Left lung (tissue), 10 donors: ENCODE measurements around the gene CARD14. TPM values are rescaled to one million over a fixed set of nuclear protein-coding genes. Genes with fewer than 3 reads are reported as not detected.

Experiments
- ATAC-seq: fragments of 200-7000 bp; cut with Tn5 transposase; one replicate; pipeline ENCODE4 v1.9.1; 2020; ENCODE audit warnings: moderate library complexity
- DNase-seq, 4 donors: peaks; one replicate each; pipeline ENCODE4 v3.0.0-alpha.2; 2013 to 2020
- H3K27ac ChIP-seq, 2 donors: fragments of 200-600 bp; sonication (generic) in 1 of 2; one replicate each; pipeline versions ENCODE4 v1.5.0 to v1.8.0; 2020 to 2021
- H3K27me3 ChIP-seq, 2 donors: fragments of 200-600 bp; sonication (generic) in 1 of 2; one replicate each; pipeline versions ENCODE4 v1.5.0 to v1.8.0; 2020 to 2021
- H3K36me3 ChIP-seq, 2 donors: fragments of 200-600 bp; sonication (generic) in 1 of 2; one replicate each; pipeline versions ENCODE4 v1.5.0 to v1.8.0; 2020 to 2021
- H3K4me1 ChIP-seq, 2 donors: fragments of 200-600 bp; one replicate each; pipeline ENCODE4 v1.8.0; 2021
- H3K4me3 ChIP-seq, 2 donors: fragments of 200-600 bp; sonication (generic) in 1 of 2; one replicate each; pipeline versions ENCODE4 v1.5.0 to v1.8.0; 2020 to 2021; ENCODE audit warnings: mild to moderate bottlenecking in 1 of 2
- H3K9me3 ChIP-seq, 2 donors: fragments of 200-600 bp; sonication (generic) in 1 of 2; one replicate each; pipeline versions ENCODE4 v1.5.0 to v1.8.0; 2020 to 2021
- intact Hi-C, 2 donors: fragments of 100-400 bp; cut with DNase I; formaldehyde crosslinking; loops; one replicate each; pipeline versions ENCODE4 v1.11.2 to v1.14.2; 2022
- polyA plus RNA-seq, 6 donors: library from polyadenylated mRNA; unstranded; fragments of 120-200 nt; gene quantifications; one replicate each; pipeline ENCODE4 v1.2.1, GENCODE V29; 2013; ENCODE audit not compliant: insufficient read length in 6 of 6
- total RNA-seq, 2 donors: library from RNA; stranded (reverse); fragmentation: NEBNext Ultra II Directional; extraction: Animal tissue kit (Norgen Biotek cat#: 25700); gene quantifications; one replicate each; pipeline ENCODE4 v1.2.1, GENCODE V29; 2021
- TF ChIP-seq, protein P1 (sequence below), 2 donors: fragments of 200-600 bp; sonication (generic) in 1 of 2; IDR thresholded peaks; one replicate each; pipeline versions ENCODE4 v1.5.0 to v1.8.0; 2021; ENCODE audit warnings: antibody characterized with exemption in 2 of 2
- donor health status: DM: no; HTN: yes; CAD: no.
- donor health status: DM: no; HTN: no; CAD: no.

The CARD14 gene
- total and polyA plus RNA-seq, 8 donors, result 0.41 to 3.2 (median 1.8) TPM

DNA sequence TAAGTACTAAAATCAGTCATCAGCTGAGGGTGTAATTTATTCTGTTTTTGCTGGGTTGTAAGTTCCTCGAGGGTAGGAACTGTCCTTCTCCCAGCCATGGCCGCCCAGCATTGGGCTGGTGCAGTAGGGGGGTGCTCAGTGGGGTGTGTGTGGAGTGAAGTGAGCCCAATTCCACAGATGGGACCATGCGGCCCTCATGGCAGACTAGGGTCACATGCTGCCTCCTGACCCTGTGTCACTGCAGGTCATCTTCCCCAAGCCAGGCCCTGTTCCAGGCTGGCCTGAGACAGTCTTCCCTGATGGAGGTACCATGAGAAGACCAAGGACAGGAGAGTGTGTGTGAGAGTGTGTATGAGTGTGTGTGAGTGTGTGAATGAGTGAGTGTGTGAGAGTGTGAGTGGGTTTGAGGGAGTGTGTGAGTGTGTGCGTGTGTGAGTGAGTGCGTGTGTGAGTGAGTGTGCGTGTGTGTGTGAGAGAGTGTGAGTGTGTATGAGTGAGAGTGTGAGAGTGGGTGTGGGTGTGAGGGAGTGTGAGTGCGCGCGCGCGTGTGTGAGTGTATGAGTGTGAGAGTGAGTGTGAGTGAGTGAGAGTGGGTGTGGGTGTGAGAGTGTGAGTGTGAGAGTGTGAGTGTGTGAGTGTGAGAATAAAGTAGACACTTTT lies 54.1 kb downstream of the CARD14 start:
- intact Hi-C loops, result no loop called here
- H3K36me3 ChIP-seq, result peaks cover 0 to 16% of the 10 kb centered on the region in 2 donors
- ATAC-seq, result no peak

DNA sequence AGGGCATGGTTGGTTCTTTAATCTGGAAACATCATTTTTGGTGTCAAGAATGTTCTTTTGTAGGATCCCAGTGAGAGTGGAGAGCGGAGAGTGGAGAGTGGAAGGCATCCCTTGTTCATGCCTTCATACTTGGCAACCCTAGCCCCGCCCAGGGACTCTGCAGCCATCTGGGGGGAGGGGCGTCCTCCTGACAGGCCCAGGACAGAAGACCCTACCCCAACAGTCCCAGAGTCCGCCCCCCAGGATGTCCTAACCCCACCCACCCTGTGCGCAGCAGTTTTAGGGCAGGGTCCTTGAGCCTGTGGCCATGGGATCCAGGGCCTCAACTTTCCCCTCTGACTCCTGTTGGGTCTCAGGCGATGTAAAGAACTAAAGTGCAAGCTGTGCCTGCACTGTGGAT lies 54.9 kb downstream of the CARD14 start:
- H3K4me1 ChIP-seq, result peaks cover 6 to 25% of the 10 kb centered on the region in 2 donors
- intact Hi-C loops, result no loop called here
- H3K27ac ChIP-seq, result no peak overlapping the region
- H3K36me3 ChIP-seq, result peaks cover 0 to 16% of the 10 kb centered on the region in 2 donors
- ATAC-seq (no peak), DNase-seq (peak in 1 of 4 donors; percentile 39)
- TF ChIP-seq, protein P1, sequence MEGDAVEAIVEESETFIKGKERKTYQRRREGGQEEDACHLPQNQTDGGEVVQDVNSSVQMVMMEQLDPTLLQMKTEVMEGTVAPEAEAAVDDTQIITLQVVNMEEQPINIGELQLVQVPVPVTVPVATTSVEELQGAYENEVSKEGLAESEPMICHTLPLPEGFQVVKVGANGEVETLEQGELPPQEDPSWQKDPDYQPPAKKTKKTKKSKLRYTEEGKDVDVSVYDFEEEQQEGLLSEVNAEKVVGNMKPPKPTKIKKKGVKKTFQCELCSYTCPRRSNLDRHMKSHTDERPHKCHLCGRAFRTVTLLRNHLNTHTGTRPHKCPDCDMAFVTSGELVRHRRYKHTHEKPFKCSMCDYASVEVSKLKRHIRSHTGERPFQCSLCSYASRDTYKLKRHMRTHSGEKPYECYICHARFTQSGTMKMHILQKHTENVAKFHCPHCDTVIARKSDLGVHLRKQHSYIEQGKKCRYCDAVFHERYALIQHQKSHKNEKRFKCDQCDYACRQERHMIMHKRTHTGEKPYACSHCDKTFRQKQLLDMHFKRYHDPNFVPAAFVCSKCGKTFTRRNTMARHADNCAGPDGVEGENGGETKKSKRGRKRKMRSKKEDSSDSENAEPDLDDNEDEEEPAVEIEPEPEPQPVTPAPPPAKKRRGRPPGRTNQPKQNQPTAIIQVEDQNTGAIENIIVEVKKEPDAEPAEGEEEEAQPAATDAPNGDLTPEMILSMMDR (IDR thresholded peaks at IDR 0.05), result no peak
- H3K9me3 ChIP-seq, result no peaks in the 10 kb centered on the region
- peaks cover 0 to 19% of the 10 kb centered on the region in 2 donors for H3K27me3 ChIP-seq
- H3K4me3 ChIP-seq, result no peak overlapping the region

More for the DNA sequence above, 54.1 kb downstream of the CARD14 start:
- Histone ChIP-seq H3K9me3 (no peaks in the 10 kb centered on the region), H3K4me3 (no peak overlapping the region), H3K27ac (no peak overlapping the region), H3K27me3 (peaks cover 0 to 19% of the 10 kb centered on the region in 2 donors), H3K4me1 (peaks cover 11 to 30% of the 10 kb centered on the region in 2 donors)
- TF ChIP-seq, protein P1 (IDR thresholded peaks at IDR 0.05), result no peak
- peak in 1 of 4 donors; percentile 42 for DNase-seq

DNA sequence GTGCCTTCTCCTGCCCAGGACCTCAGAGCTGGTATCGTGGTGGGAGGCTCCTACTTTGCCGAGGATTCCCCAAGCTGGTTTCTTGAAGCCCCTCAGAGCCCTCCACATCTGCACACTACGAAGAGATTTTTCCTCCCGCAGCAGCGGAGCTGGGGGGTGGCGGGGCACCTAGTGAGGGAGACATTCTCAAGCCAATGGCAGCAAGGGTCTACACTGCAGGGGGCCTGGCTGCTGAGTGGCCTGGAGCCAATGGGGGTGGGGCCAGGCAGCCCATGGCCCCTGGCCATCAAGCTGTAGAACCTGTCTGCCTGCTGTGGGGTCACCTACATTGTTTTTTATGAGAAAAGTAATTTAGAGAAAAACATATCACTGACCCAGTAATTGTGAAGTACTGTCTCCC lies 55.4 kb downstream of the CARD14 start:
- Histone ChIP-seq H3K36me3 (peaks cover 0 to 17% of the 10 kb centered on the region in 2 donors), H3K27ac (no peak overlapping the region), H3K4me3 (no peak overlapping the region), H3K27me3 (peaks cover 0 to 17% of the 10 kb centered on the region in 2 donors), H3K4me1 (peaks cover 6 to 20% of the 10 kb centered on the region in 2 donors), H3K9me3 (no peaks in the 10 kb centered on the region)
- DNase-seq (peak in 1 of 4 donors; percentile 44), ATAC-seq (no peak)
- intact Hi-C loops, result no loop called here
- TF ChIP-seq, protein P1 (IDR thresholded peaks at IDR 0.05), result no peak

DNA sequence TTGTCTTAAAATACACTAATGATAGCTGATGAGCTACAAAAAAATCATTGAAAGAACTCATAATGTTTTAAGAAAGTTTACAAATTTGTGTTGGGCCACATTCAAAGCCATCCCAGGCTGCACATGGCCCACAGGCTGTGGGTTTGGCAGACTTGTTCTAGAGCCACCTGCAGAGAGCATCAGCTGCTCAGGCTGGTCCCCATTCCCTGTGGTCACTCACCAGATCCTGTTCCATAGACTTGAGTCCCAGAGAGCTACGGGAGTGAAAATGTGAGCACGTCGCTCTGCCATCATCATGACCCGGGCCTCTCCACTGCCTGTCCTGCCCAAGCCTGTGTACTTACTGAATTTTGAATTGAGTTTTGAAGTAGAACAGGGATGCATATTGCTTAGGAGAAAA lies 57.3 kb downstream of the CARD14 start:
- TF ChIP-seq, protein P1 (IDR thresholded peaks at IDR 0.05), result no peak
- peaks cover 0 to 9% of the 10 kb centered on the region in 2 donors for H3K9me3 ChIP-seq

DNA sequence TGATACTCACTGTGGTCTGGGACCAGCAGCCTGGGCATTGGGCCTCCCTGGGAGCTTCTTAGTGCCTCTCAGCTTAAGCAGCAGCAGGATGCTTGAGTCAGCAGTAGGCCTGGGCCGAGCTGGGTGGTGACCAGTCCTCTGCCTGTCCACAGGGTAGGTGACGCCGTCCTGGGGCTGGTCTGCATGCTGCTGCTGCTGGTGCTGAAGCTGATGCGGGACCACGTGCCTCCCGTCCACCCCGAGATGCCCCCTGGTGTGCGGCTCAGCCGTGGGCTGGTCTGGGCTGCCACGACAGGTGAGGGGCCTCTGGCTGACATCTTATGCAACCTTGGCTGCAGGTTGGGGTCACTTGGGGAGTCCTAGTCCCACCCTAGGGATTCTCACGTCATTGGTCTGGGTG lies 57.8 kb downstream of the CARD14 start:
- Histone ChIP-seq H3K27ac (no peak overlapping the region), H3K4me1 (no peaks in the 10 kb centered on the region), H3K4me3 (no peak overlapping the region), H3K36me3 (peaks cover 0 to 37% of the 10 kb centered on the region in 2 donors), H3K9me3 (peaks cover 0 to 14% of the 10 kb centered on the region in 2 donors), H3K27me3 (no peaks in the 10 kb centered on the region)
- no peak for ATAC-seq
- peak in 1 of 4 donors; percentile 82 for DNase-seq
- intact Hi-C loops, result no loop called here
- TF ChIP-seq, protein P1 (IDR thresholded peaks at IDR 0.05), result no peak

More for the DNA sequence above, 57.3 kb downstream of the CARD14 start:
- no peak overlapping the region for H3K4me3 ChIP-seq
- ATAC-seq, result no peak
- no peaks in the 10 kb centered on the region for H3K27me3 ChIP-seq
- H3K4me1 ChIP-seq, result peaks cover 0 to 5% of the 10 kb centered on the region in 2 donors
- peaks cover 0 to 32% of the 10 kb centered on the region in 2 donors for H3K36me3 ChIP-seq
- no peak overlapping the region for H3K27ac ChIP-seq
- intact Hi-C loops, result no loop called here
- peak in 1 of 4 donors; percentile 16 for DNase-seq
